ENCODE results near the gene ZNF182. TPM values are rescaled to one million over a fixed set of nuclear protein-coding genes. Genes with fewer than 3 reads are reported as not detected.
"Not testable (repeated sequence)": the region's sequence is repeated elsewhere in the genome, so short reads cannot be mapped to it uniquely, and the experiment has no call there.

The ZNF182 gene
- total RNA-seq, 5 donors from 2014 or later (not counting 1 experiment from before 2014, with no cell fraction given), result 7.7 to 13.0 (median 11.4) TPM

DNA sequence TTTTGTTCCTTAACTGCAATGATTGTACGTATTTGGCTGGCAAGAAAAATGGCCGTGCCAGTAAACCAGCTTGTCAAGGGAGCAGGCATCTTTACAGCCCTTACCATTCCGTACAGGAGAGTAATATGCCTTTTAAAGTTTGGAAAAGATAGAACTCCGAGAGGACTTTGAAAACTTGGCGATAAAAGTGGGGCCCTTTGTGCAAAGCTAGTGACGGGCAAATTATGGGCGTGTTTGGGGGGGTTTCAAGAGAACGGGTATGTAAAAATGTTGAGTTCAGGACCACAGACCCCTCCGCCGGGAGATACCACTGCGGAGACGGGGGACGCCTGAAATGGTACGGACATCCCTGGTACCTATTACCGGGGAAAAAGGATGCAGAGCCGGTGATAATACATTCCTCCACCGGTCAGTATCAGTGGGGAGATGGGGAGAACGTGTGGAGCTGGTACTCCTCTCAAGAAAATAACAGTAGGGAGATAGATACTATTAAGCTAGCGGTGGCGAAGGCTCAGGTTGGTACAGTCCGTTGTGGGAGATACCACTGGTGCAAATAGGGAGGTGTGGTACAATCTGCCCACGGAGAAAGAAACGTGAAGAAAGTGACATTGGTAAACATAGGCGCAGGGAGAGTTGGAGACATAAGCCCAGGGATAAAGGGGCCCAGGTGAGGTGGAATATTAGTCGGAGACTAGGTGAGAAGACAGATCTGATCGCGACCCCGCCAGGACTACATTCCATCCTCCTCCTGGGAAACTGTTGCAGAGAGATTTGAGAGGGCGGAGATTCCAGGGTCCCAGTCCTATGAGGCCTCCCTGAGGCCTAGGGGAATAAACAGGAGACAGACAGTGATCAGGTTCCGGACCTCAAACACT lies 17.5 kb upstream of the ZNF182 start:
- POLR2A ChIA-PET, result no interaction called here

DNA sequence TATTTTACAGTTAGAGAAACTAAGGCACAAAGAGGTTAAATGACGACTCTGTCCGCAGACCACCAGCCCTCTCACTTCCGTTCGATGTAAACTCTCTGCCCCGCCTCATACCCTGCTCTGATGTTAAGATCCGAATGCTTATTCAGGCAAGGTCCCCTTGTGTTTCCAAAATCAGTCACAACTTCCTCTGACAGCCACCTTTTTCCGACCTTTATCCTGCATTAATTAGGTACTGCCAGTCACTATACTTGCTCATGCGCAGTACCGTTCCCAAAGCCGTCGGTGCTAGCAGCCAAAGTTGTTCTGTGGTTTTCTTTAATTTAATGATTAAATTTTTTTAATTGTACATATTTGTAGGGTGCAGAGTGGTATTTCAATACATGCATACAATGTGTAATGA lies 16.7 kb upstream of the ZNF182 start:
- peak overlapping the region in 1 of 2 donors; percentile 81 for H3K4me3 ChIP-seq (ENCODE audit: control insufficient read depth in 1 of 2, extremely low read depth in 1 of 2, low read length in 1 of 2)
- CTCF ChIA-PET, result interaction anchor here in 1 of 2 donors (0.7 kb wide), 1 partner anchor 192 kb away, joined by 3 read pairs; no protein-coding TSS in a partner anchor
- peak overlapping the region; percentile 53 for H3K27ac ChIP-seq (ENCODE audit: low read length)
- H3K4me1 ChIP-seq (ENCODE audit: control insufficient read depth in 1 of 2, extremely low read depth in 1 of 2, insufficient read depth in 2 of 2, low read length in 2 of 2); H3K36me3 Mint-ChIP-seq; H3K27me3 Mint-ChIP-seq; H3K27me3 ChIP-seq (replicated peaks in 1 of 2; ENCODE audit: control insufficient read depth in 2 of 2, extremely low read depth in 1 of 2, insufficient read depth in 2 of 2, low read length in 1 of 2); H3K9me3 Mint-ChIP-seq; H3K36me3 ChIP-seq (ENCODE audit: control insufficient read depth in 2 of 2, extremely low read depth in 1 of 2, insufficient read depth in 1 of 2, low read length in 1 of 2); POLR2A ChIA-PET; H3K9me3 ChIP-seq: not testable (repeated sequence)
- Mint-ChIP-seq H3K4me1 (peaks cover 2 to 13% (median 9%) of the 10 kb centered on the region in 3 donors), H3K27ac (peak overlapping the region in 1 of 2 donors; percentile 98), H3K4me3 (peak overlapping the region; percentile 81 to 94 (median 83))
- 13% methylated on average over 3 of the region's 11 CpGs for WGBS (ENCODE audit: insufficient coverage)
- peak in 4 of 35 experiments; percentile 8 to 31 (median 20) for DNase-seq
- ATAC-seq (replicated peaks in 1 of 4), result peak in 3 of 4 experiments; percentile 14 to 38 (median 31)

More for the DNA sequence above, 17.5 kb upstream of the ZNF182 start:
- no peaks in the 10 kb centered on the region for H3K9me3 ChIP-seq
- Mint-ChIP-seq H3K4me1 (peaks cover 6 to 17% (median 13%) of the 10 kb centered on the region in 3 donors), H3K9me3 (no peaks in the 10 kb centered on the region), H3K36me3 (no peaks in the 10 kb centered on the region), H3K27me3 (no peaks in the 10 kb centered on the region), H3K27ac (peak overlapping the region; percentile 95 to 98), H3K4me3 (peak overlapping the region; percentile 81 to 94 (median 83))
- WGBS (ENCODE audit: insufficient coverage), result 0% methylated on average over 2 of the region's 30 CpGs
- CTCF ChIA-PET, result interaction anchor here in 1 of 2 donors (0.7 kb wide), 1 partner anchor 193 kb away, joined by 3 read pairs; no protein-coding TSS in a partner anchor
- peak; percentile 61 to 72 (median 66) for ATAC-seq (replicated peaks in 1 of 4)
- peak overlapping the region; percentile 88 for H3K27ac ChIP-seq (ENCODE audit: low read length)
- H3K4me3 ChIP-seq (ENCODE audit: control insufficient read depth in 1 of 2, extremely low read depth in 1 of 2, low read length in 1 of 2), result peak overlapping the region; percentile 81 to 91
- DNase-seq, result peak; percentile 55 to 85 (median 74)
- H3K27me3 ChIP-seq (replicated peaks in 1 of 2; ENCODE audit: control insufficient read depth in 2 of 2, extremely low read depth in 1 of 2, insufficient read depth in 2 of 2, low read length in 1 of 2), result no peaks in the 10 kb centered on the region
- H3K4me1 ChIP-seq (ENCODE audit: control insufficient read depth in 1 of 2, extremely low read depth in 1 of 2, insufficient read depth in 2 of 2, low read length in 2 of 2), result peaks cover 3 to 9% of the 10 kb centered on the region in 2 experiments
- no peaks in the 10 kb centered on the region for H3K36me3 ChIP-seq (ENCODE audit: control insufficient read depth in 2 of 2, extremely low read depth in 1 of 2, insufficient read depth in 1 of 2, low read length in 1 of 2)

- peak; percentile 70 to 82 (median 74) for ATAC-seq (replicated peaks in 1 of 4)
- H3K4me3 ChIP-seq (ENCODE audit: control insufficient read depth in 1 of 2, extremely low read depth in 1 of 2, low read length in 1 of 2); DNase-seq; H3K4me3 Mint-ChIP-seq; H3K9me3 Mint-ChIP-seq; H3K36me3 ChIP-seq (ENCODE audit: control insufficient read depth in 2 of 2, extremely low read depth in 1 of 2, insufficient read depth in 1 of 2, low read length in 1 of 2); H3K4me1 ChIP-seq (ENCODE audit: control insufficient read depth in 1 of 2, extremely low read depth in 1 of 2, insufficient read depth in 2 of 2, low read length in 2 of 2); H3K27me3 Mint-ChIP-seq; H3K27ac Mint-ChIP-seq; POLR2A ChIA-PET; H3K27ac ChIP-seq (ENCODE audit: low read length); H3K9me3 ChIP-seq; H3K27me3 ChIP-seq (replicated peaks in 1 of 2; ENCODE audit: control insufficient read depth in 2 of 2, extremely low read depth in 1 of 2, insufficient read depth in 2 of 2, low read length in 1 of 2); CTCF ChIA-PET; H3K36me3 Mint-ChIP-seq: not testable (repeated sequence)
- peaks cover 0 to 13% (median 8%) of the 10 kb centered on the region in 3 donors for H3K4me1 Mint-ChIP-seq
- WGBS (ENCODE audit: insufficient coverage), result no CpG with 5 or more reads among the region's 1 CpG
These were observed 16.1 kb upstream of the ZNF182 start for GRCh38 chrX:48019892-48020291.

DNA sequence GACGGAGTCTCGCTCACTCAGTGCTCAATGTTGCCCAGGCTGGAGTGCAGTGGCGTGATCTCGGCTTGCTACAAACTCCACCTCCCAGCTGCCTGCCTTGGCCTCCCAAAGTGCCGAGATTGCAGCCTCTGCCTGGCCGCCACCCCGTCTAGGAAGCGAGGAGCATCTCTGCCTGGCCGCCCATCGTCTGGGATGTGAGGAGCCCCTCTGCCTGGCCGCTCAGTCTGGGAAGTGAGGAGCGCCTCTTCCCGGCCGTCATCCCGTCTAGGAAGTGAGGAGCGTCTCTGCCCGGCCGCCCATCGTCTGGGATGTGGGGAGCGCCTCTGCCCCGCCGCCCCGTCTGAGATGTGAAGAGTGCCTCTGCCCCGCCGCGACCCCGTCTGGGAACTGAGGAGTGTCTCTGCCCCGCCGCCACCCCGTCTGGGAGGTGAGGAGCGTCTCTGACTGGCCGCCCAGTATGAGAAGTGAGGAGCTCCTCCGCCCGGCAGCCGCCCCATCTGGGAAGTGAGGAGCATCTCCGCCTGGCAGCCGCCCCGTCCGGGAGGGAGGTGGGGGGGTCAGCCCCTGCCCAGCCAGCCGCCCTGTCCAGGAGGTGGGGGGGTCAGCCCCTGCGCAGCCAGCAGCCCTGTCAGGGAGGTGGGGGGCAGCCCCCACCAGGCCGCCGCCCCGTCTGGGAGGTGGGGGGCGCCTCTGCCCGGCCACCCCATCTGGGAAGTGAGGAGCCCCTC lies 13.0 kb upstream of the ZNF182 start:
- H3K4me3 Mint-ChIP-seq; H3K36me3 Mint-ChIP-seq; ATAC-seq (replicated peaks in 1 of 4); DNase-seq; H3K27ac ChIP-seq (ENCODE audit: low read length); H3K27me3 Mint-ChIP-seq; H3K36me3 ChIP-seq (ENCODE audit: control insufficient read depth in 2 of 2, extremely low read depth in 1 of 2, insufficient read depth in 1 of 2, low read length in 1 of 2); H3K9me3 ChIP-seq; CTCF ChIA-PET; POLR2A ChIA-PET; H3K4me3 ChIP-seq (ENCODE audit: control insufficient read depth in 1 of 2, extremely low read depth in 1 of 2, low read length in 1 of 2); H3K9me3 Mint-ChIP-seq; H3K4me1 ChIP-seq (ENCODE audit: control insufficient read depth in 1 of 2, extremely low read depth in 1 of 2, insufficient read depth in 2 of 2, low read length in 2 of 2); H3K27me3 ChIP-seq (replicated peaks in 1 of 2; ENCODE audit: control insufficient read depth in 2 of 2, extremely low read depth in 1 of 2, insufficient read depth in 2 of 2, low read length in 1 of 2); H3K27ac Mint-ChIP-seq: not testable (repeated sequence)
- WGBS (ENCODE audit: insufficient coverage), result no CpG with 5 or more reads among the region's 46 CpGs
- H3K4me1 Mint-ChIP-seq, result peaks cover 0 to 13% (median 8%) of the 10 kb centered on the region in 3 donors

DNA sequence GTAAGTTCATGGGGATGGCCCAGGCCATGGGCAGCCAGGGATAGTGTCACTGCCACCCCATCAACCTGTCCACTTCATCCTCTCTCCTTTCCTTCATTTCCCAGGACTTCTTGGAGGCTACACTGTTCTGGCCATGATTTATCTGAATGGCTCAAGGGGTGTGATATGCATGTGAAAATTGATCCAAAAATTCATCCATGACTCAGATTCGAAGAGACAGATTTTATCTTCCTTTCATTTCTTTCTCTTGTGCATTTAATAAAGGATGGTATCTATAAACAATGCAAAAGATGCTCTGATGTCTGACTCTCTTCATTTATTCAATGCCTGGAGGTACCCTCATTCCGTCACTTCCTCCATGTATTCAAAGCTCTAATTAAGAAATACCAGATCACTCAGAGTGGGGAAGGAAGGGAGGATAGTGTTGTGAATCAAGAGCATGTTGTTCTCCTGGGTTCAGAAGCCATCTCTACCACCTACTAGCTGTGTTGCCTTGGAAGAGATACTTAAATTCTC lies 5.7 kb upstream of the ZNF182 start:
- H3K36me3 Mint-ChIP-seq; POLR2A ChIA-PET; H3K27me3 ChIP-seq (replicated peaks in 1 of 2; ENCODE audit: control insufficient read depth in 2 of 2, extremely low read depth in 1 of 2, insufficient read depth in 2 of 2, low read length in 1 of 2); H3K27ac Mint-ChIP-seq; H3K36me3 ChIP-seq (ENCODE audit: control insufficient read depth in 2 of 2, extremely low read depth in 1 of 2, insufficient read depth in 1 of 2, low read length in 1 of 2); H3K4me1 ChIP-seq (ENCODE audit: control insufficient read depth in 1 of 2, extremely low read depth in 1 of 2, insufficient read depth in 2 of 2, low read length in 2 of 2); ATAC-seq (replicated peaks in 1 of 4); H3K4me1 Mint-ChIP-seq; H3K27me3 Mint-ChIP-seq; H3K9me3 Mint-ChIP-seq; H3K9me3 ChIP-seq; DNase-seq; H3K4me3 Mint-ChIP-seq; CTCF ChIA-PET; H3K27ac ChIP-seq (ENCODE audit: low read length); H3K4me3 ChIP-seq (ENCODE audit: control insufficient read depth in 1 of 2, extremely low read depth in 1 of 2, low read length in 1 of 2): not testable (repeated sequence)
- no CpG with 5 or more reads among the region's 2 CpGs for WGBS (ENCODE audit: insufficient coverage)

DNA sequence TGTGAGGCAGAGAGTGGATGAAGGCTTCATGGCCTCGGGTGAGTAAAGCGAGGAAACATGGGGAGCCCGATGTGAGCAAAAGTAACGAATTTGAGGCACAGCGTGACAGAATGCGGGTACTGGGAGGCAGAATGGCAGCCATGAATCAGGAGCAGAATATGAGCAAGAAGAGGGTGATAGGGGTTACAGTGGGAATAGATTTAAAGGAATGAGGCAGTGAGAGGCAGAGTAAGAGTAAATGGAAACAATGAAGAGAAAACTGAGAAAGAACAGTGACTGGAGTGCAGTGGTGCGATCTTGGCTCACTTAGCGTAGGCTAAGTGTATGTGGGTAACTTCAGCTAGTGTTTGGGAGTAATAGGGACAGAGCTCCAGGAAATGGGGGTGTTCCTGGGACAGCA lies 2.9 kb upstream of the ZNF182 start, which contains the start of gene SPACA5:
TSS of gene SPACA5 (plus strand) at position 301 of the 400 bp plus-strand sequence. CDS start 815 bp downstream, outside the sequence.
- H3K27ac Mint-ChIP-seq; H3K36me3 Mint-ChIP-seq; DNase-seq; H3K27me3 ChIP-seq (replicated peaks in 1 of 2; ENCODE audit: control insufficient read depth in 2 of 2, extremely low read depth in 1 of 2, insufficient read depth in 2 of 2, low read length in 1 of 2); H3K27me3 Mint-ChIP-seq; CTCF ChIA-PET; H3K4me3 Mint-ChIP-seq; H3K4me1 ChIP-seq (ENCODE audit: control insufficient read depth in 1 of 2, extremely low read depth in 1 of 2, insufficient read depth in 2 of 2, low read length in 2 of 2); ATAC-seq (replicated peaks in 1 of 4); H3K4me3 ChIP-seq (ENCODE audit: control insufficient read depth in 1 of 2, extremely low read depth in 1 of 2, low read length in 1 of 2); H3K36me3 ChIP-seq (ENCODE audit: control insufficient read depth in 2 of 2, extremely low read depth in 1 of 2, insufficient read depth in 1 of 2, low read length in 1 of 2); H3K9me3 Mint-ChIP-seq; H3K9me3 ChIP-seq; POLR2A ChIA-PET; H3K27ac ChIP-seq (ENCODE audit: low read length): not testable (repeated sequence)
- WGBS (ENCODE audit: insufficient coverage), result no CpG with 5 or more reads among the region's 8 CpGs
- peaks cover 11 to 16% (median 15%) of the 10 kb centered on the region in 3 donors for H3K4me1 Mint-ChIP-seq

Measured in T-cell (primary cell).